Muscle of back (tissue), 11 donors: ENCODE measurements around the gene NPLOC4. TPM values are rescaled to one million over a fixed set of nuclear protein-coding genes. Genes with fewer than 3 reads are reported as not detected.
A peak's percentile ranks its signal among the peaks of the same experiment; 100 is the strongest.

ENCODE experiments used
- DNase-seq, 3 donors: peaks; one replicate each; pipeline versions ENCODE4 v3.0.0 to v3.0.0-alpha.2; 2013
- polyA plus RNA-seq, 10 donors: library from polyadenylated mRNA; unstranded; fragments of 120-200 nt; gene quantifications; one replicate each; pipeline ENCODE4 v1.2.1, GENCODE V29; 2013; ENCODE audit not compliant: insufficient read length in 10 of 10

Gene NPLOC4
- polyA plus RNA-seq, 10 donors, result 43.8 to 57.8 (median 50.6) TPM

DNA sequence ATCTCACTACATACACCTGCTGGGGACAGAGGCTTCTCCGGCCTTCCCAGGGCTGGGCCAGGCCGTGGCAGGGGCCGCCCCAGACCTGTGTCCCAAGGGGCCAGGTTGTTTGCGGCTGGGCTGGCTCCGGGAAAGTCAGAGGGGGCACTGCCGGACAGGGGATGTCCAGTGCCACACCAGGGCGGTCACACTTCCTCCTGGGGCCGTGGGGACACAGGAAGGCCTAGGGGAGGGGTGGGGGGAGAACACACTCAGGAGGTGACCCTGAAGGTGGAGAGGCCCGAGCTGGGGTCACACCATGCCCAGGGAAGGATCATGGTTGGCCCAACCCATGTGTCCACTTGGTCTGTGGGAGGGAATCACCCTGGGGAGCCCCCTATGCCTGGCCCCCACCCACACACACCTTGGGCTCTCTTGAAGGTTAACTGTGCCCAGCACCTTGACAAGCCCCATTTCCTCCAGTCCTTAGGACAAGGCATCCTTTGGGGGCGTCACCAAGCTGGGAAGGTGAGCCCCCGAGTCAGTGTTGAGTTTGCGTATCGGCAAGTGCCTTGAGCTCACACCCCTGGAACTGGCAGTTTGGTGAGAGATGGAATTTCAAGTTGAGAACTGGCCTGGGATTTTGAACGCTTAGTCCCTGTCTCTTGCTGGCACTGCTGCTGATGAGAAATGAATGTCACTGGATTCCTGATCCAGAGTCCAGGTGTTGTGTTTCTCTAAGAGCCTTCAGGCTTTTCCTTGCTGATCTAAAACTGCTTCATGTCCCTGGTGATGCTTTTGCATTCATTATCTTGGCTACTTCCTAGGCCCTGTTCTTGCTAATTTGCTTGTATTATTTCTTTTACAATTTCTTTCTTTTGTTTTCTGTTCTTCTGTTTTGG is 116.7 kb downstream of the NPLOC4 start:
- DNase-seq, result no peak

DNA sequence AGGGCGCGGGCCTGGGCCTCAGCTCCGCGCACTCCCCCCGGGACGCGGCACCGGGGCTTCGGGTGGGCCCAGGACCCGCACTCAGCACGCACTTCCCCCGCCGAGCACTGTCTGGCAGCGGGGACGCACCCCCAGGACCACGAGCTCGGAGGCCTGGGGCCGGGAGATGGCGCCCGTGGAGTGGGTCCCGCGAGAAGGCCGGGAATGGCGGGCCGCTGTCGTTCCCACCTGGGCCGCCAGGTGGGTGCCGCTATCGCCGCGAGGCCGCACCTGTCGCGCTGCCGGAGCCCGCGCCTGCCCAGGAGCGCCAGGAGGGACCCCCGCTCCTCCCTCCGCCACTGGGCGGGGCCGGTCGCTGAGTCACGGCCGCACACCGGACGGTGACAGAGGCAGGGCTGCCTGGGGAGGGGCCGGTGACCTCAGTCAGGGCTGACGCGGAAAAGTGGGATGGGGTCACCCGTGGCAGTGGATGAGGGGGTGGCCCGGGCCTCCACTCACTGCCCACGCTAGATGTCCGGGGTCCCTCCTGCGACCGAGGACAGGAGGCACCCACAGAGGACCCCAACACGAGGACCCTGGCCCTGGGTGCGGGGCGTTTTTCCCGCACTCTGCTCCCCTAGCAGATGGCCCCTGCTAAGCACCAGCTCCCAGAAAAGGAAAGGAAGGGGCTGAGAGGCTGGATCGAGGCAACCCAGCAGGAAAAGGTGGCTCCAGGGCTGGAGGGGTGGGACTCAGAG is 117.5 kb downstream of the NPLOC4 start:
- DNase-seq, result no peak

DNA sequence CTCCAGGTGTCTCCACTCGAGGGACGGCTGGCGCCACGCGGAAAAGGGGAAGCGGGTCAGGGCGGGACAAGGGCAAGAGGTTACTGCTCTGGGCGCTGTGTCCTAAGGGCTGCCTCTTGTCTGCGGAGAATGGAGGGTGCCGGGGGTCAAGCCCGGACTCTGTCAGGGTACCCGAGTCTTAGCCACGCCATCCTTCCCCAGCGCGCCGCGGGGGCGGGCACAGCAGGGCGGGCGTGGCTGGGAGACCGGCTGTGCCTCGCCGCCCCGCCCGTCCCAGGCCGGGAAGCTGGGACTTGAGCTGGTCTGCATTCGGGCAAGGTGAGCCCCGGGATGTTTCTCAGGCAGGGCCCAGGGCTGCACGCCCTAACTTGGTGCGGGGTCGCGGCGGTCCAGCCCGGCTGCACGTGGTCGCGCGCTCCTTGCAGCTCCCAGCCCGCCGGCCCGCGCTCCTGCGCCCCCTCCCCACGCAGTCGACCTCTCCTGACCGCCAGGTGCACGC is 118.1 kb downstream of the NPLOC4 start:
- peak in 1 of 3 donors; percentile 56 for DNase-seq

DNA sequence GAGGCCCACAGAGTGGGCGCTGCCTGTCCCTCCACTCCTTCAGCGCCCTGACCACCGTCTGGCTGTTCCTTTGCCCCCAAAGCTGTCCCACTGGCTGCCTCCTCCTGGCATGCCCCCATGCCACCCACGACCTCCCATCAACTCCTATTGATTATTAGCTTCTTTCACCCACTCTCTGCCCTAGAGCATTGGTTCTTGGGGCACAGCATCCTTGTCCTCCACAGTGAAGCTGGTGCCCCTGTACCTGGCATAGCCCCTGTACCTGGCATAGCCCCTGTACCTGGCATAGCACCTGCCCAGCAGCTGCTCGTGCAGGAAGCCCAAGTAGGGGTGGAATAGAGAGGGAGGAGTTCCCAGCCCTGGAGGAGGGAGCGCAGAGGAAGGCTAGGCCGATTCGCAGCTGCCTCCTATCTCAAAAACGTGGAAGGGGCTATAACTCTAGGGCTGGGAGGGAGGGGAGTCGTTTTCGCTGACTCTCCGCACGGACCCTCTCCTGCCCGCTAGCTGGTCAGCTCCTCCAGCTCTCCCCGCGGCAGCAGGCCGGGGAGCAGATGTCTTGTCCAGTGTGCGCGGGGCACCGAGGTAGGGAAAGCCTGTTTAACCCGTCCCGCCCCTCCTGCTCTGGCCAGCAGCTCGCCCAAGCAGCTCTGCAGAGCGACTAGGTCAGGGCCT is 118.7 kb downstream of the NPLOC4 start:
- no peak for DNase-seq

DNA sequence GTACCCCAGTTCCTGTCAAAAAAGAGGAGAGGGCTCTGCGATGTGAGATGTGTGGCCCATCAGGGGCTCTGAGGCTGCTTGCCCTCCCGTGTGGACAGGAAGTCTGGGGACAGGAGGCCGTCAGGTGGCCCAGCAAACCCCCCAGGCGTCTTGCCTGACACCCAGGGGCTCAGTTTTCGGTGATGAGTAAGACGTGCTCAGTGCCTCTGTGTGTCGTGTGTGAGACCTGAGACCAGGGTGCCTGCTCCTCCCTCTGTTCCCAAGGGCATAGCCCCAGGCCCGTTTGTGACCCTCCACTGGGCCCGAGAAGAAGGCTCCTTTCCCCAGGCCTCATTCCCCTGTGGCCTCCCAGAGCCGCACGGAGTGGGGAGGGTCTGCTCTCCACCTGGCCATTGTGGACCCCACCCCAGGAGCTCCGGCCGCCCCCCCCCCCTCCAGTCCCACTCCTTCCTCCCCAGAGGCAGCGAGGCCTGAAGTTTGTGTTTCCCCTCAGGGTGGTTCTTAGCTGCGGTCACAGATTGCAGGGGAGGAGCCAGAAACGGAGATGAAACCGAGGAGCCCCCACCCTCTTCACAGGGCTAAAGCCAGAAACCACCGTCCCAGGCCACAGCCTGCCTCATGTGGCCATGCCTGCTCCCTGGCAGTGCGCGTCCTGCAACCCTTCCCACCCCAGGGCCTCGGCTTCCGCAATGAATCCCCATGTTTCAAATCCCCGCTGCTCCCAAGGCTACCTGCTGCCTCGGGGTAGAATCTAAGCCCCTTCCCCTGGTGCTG is 119.4 kb downstream of the NPLOC4 start:
- peak in 1 of 3 donors; percentile 16 for DNase-seq

DNA sequence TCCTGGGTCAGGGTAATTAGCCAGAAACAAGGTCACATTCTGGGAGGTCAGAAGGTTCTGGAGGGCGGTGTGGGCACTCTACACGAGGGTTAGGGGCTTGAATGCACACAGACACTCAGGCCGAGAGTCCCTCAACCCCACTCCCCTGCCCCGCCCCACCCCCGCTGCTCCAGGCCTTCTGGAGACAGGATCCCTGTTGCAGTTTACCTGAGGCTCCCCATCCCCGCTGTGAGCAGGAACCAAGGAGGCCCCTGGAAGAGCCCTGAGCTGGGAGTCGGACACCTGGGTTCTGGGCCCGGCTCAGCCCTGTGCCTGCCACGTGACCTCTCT is 119.9 kb downstream of the NPLOC4 start:
- no peak for DNase-seq

DNA sequence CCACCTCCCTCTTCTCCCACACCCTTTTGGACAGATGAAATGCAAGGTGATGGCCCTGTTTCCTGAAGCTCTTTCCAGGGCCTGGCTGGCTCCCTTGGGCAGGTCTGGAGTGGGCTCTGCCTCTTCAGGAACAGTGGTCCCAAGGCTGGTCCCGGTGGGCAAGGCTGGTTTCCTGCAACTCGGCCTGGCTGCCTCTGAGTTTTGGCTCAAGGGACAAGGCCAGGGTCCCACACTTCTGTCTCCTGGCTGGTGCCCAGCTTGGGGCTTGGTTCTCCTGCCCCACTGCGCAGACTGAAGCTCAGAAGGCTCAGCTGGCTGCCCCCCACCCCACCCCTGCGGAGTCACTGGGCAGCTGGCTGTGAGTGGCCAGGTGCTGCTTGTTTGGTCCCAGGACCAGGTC is 120.5 kb downstream of the NPLOC4 start:
- no peak for DNase-seq

DNA sequence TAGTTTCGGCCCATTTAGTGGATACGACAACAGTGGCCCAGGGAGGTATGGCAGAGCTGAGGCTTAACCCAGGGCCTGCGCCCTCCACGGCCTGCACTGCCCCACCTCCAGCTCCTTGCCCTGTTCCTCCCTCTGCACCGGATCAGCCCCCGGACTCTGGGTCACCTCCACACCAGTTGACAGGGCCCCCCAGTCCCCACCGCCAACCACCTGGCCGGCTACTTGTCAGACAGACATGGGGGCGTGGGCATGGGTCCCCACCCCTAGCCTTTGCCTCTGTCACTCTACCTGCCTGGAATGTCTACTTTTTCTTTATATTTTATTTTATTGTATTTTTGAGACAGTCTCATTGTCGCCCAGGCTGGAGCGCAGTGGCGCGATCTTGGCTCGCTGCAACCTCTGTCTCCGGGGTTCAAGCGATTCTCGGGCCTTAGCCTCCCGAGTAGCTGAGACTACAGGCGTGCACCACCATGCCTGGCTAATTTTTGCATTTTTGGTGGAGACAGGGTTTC is 121.3 kb downstream of the NPLOC4 start:
- DNase-seq, result no peak

DNA sequence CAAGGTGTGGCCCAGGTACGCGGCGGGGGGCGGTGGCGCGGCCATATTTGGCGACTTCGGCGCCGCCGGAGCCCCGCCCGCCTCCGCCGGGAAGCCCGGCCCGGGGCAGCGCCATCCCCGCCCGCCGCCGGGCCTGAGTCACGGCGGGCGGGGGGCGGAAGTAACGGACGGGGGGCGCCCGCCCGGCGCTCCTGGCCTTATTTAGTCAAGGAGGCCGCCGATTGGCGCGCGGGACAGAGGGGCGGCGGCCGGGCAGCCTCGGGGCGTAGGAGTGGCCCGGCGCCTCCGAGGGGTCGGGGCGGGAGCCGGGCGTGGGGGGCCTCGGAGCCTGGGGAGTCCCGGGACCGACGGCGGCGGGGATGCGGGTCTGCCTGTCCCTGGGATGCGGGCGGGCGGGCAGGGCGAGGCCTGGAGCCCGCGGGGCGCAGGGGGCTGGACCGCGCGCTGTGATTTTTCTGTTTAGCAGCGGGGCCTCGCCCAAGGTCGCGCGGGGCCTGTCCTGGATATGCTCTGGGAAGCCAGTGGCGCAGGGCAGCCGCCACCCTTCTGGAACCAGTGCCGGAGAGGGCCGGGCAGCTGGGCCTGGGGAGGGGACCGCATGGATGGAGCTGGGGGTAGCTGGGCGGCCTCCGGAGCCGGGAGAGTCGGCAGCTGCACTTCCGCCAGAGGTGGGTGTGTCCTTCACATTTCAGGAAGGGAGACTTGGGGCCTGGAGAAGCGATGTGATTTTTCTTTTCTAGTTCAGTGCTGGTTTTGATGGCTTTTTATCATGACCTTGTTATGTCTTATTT is 122.0 kb downstream of the NPLOC4 start:
- DNase-seq, result peak; percentile 80 to 92 (median 91)

DNA sequence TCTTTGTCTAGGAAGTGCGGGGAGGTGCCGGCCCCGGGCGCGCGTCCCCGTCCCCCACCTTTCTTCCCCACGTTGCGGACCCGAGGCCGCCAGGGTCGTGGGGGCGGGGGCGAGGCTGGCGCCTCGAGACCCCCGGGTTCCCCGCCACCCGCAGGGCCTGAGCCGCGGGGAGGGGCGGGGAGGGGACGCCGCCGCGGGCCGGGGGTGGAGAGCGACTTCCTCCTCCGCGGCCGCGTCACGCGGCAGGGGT is 122.5 kb downstream of the NPLOC4 start:
- no peak for DNase-seq

DNA sequence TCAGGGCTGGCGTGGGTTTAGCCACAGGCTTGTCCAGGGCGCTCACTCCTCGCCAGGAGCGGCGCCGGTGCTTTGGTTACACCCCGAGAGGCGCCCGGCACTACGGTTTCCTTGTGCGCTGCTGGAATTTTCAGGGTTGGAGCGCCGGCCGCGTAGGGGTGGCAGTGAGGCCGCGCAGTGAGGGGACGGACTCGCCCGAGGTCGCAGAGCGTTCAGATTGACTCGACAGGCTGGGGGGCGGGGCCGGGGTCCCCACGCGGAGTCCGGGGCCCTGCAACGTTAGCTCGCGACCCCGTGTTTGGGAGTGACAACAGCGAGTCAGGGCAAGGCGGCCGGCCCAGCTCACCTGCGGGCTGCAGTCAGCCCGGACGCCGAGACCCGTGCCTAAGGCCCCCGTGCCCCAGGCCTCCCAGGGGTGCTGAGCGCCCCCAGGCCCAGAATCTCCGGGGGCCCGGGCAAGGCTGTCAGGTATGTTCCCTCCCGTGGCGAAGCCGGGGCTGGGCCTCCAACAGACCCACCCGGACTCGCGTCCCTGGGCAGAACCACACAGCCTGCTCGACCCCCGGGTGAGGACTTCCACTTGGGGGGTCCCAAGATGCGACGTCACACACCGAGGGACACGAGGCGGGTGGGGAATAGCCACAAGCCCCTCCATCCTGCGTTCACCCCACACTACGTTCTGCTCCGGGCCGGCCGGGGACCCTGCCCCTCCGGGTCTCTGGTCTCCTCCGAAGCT is 123.0 kb downstream of the NPLOC4 start:
- peak; percentile 66 to 88 (median 70) for DNase-seq

DNA sequence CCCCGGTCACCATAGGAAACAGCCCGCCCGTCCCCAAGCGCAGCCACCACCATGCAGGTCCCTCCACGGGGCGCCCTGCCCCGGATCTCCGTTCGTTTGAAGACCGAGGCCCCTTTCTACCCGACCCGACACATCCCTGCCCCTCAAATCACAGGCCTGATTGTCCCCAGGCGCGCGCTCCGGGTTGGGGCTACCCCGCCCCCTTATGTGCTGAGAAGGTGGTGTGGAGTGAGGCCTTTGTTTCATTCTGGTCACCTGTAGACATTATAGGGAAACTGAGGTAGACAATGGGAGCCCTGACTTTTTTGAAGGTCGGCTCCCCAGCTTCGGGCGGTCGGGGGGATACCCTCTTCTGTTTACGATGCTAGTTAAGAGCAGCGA is 123.5 kb downstream of the NPLOC4 start:
- peak; percentile 54 to 90 (median 64) for DNase-seq

DNA sequence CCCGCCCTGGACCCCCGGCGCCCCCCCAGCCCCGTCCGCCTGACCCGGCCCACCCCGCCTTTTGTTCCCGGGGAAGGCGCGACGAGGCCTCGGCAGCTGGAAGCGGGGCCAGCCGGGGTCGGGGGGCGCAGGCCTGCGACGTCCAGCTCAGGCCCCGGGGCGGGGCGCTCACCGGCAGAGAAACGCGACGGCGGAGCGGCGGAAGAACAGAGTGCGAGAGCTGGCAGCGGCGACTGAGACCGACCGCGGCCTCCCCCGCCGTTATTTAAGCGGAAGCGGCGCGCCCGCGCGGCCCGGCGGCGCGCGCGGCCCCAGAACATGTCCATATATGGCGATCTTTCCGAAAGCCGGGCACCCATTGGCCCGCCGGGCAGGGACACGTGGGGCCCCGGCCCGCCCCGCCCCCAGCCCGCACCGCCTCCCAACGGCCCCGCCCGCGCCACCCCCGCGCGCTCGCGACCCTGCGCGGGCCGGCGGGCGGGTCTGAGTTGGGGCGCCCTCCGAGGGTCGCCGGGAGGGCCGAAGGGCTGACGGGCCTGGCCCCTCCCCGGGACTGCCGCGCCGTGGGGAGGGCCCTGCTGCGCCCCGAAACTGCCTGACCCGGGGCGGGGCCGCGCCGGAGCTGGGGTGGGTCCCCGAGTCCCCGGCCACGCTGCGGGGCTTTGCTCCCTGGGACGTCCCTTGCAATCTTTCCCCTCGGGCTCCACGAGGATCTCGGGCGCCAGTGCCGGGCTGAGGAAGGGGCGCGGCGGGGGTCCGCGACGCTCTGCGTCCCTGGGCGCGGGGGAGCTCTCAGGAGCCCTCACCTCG is 124.1 kb downstream of the NPLOC4 start, which contains the start of gene ACTG1:
ACTG1 (minus strand) TSS at position 238 of the 810 bp plus-strand sequence. CDS start 445 bp downstream, outside the sequence.
- peak; percentile 96 to 97 (median 97) for DNase-seq

DNA sequence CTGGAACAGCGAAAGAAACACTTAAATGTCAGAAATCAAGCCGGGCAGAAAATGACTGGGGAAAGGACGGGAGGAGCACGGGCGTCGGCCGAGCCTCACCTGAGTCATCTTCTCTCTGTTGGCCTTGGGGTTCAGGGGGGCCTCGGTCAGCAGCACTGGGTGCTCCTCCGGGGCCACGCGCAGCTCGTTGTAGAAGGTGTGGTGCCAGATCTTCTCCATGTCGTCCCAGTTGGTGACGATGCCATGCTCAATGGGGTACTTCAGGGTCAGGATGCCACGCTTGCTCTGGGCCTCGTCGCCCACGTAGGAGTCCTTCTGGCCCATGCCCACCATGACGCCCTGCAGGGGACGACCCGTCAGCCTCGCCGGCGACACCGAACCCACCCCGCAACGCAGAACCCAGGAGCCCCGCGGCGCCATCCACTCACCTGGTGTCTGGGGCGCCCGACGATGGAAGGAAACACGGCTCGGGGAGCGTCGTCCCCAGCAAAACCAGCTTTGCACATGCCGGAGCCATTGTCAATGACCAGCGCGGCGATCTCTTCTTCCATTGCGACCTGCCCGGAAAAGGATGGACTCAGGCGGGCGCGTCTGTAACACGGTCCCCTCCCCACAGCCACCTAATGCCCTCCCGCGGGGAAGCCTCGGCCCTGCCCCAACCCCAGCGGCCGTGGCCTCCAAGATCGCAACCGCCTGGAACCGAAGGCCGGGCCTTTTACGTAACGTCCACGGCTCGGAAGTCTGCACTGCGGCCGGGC is 124.9 kb downstream of the NPLOC4 start:
- no peak for DNase-seq

DNA sequence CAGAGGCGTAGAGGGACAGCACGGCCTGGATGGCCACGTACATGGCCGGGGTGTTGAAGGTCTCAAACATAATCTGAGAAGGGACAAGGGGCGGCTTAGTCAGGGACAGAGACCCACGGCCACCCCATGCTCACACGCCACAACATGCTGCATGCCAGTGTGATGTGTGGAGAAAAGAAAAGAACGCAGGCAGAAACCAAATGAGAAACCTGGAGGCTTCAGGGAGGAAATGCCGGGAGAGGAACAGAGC is 125.4 kb downstream of the NPLOC4 start:
- DNase-seq, result no peak

DNA sequence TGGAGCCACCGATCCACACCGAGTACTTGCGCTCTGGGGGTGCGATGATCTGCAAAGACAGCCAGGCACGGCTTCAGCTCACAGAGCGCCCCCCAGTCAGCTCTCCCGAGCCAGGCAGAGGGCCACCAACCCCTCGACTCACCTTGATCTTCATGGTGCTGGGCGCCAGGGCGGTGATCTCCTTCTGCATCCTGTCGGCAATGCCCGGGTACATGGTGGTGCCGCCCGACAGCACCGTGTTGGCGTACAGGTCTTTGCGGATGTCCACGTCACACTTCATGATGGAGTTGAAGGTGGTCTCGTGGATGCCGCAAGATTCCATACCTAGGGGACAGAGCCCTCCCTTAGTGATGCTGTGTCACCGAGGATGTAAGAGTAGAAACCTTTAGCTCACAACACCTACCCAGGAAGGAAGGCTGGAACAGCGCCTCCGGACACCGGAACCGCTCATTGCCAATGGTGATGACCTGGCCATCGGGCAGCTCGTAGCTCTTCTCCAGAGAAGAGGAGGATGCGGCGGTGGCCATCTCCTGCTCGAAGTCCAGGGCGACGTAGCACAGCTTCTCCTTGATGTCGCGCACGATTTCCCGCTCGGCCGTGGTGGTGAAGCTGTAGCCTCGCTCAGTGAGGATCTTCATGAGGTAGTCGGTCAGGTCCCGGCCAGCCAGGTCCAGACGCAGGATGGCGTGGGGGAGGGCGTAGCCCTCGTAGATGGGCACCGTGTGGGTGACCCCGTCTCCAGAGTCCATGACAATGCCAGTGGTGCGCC is 125.9 kb downstream of the NPLOC4 start:
- no peak for DNase-seq

DNA sequence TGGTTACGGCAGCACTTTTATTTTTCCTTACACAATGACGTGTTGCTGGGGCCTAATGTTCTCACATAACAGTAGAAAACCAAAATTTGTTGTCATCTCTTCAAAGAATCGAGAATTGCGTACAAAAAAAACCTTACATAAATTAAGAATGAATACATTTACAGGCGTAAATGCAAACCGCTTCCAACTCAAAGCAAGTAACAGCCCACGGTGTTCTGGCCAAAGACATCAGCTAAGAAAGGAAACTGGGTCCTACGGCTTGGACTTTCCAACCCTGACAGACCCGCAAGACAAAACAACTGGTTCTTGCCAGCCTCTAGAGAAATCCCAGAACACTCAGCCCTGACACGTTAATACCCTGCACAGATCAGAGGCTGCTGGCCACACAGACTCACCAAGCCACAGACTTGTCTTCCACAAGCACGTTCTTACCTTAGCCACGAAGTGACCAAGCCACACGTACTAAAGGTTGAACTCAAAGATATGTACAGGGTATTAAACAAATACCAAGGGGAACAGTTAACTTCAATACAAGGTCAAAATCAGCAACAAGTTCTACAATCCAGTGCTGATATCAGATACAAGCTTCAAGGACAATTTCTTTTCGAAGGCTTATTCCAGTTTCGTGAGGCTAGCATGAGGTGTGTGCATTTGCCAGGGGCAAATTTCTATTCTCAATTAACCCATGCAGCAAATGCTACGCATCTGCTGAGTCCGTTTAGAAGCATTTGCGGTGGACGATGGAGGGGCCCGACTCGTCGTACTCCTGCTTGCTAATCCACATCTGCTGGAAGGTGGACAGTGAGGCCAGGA is 126.7 kb downstream of the NPLOC4 start:
- peak in 1 of 3 donors; percentile 26 for DNase-seq
